ENCODE results near the gene KCNG2. TPM values are rescaled to one million over a fixed set of nuclear protein-coding genes. Genes with fewer than 3 reads are reported as not detected.

KCNG2 gene
- total RNA-seq, 1 donor from 2014 or later = not detected

DNA sequence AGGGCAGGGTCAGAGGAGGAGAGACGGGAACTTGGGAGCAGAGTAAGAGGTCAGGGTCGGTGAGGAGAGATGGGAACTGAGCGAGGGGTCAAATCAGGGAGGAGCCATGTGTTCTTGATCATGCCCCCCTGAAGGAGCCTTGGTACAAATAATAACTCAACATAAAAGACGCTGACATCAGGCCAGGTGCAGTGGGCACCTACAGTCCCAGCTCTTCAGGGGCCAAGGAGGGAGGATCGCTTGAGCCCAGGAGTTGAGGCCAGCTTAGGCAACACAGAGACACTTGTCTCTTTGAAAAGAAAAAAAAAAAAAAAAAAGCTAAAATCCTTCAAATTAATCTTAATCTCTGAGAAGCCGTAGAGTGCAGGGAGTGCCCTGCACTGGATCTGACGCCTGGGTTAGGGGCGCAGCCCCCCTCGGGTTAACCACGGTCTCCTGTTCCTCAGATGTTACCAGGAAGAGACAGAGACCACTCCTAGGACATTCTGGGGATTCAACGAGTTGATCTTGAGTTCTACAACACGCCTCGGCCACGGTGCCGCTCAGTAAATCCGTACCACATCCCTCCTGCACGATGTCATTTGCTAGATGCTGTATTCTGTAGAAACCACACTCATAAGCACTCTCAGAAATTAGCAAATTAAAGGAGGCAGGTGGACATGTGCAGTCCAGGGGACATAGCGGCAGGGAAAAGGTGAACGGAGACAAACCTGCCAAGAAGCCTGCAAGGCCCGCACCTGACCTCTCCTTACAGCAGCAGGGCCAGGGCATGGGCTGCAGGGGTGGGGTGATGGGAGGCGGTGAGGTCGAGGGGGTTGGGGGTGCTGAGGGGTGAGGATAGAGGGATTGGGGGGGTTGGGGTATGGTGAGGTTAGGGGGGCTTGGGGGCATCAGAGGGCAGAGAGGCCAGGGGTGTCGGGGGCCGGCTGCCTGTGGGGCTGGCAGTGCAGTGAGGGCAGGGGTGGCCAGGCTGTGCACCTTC is 124.5 kb downstream of the KCNG2 start:
- H3K9me3 Mint-ChIP-seq (ENCODE audit: unreplicated experiment) = no peaks in the 10 kb centered on the region
- no peak overlapping the region for H3K4me3 Mint-ChIP-seq (ENCODE audit: unreplicated experiment)
- H3K4me1 Mint-ChIP-seq (ENCODE audit: unreplicated experiment) = no peaks in the 10 kb centered on the region
- TF ChIP-seq, protein P1, sequence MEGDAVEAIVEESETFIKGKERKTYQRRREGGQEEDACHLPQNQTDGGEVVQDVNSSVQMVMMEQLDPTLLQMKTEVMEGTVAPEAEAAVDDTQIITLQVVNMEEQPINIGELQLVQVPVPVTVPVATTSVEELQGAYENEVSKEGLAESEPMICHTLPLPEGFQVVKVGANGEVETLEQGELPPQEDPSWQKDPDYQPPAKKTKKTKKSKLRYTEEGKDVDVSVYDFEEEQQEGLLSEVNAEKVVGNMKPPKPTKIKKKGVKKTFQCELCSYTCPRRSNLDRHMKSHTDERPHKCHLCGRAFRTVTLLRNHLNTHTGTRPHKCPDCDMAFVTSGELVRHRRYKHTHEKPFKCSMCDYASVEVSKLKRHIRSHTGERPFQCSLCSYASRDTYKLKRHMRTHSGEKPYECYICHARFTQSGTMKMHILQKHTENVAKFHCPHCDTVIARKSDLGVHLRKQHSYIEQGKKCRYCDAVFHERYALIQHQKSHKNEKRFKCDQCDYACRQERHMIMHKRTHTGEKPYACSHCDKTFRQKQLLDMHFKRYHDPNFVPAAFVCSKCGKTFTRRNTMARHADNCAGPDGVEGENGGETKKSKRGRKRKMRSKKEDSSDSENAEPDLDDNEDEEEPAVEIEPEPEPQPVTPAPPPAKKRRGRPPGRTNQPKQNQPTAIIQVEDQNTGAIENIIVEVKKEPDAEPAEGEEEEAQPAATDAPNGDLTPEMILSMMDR (IDR thresholded peaks at IDR 0.05) = no peak
- DNase-seq (ENCODE audit: extremely low spot score, unreplicated experiment) = peak; percentile 40
- peaks cover 31% of the 10 kb centered on the region for H3K36me3 Mint-ChIP-seq (ENCODE audit: unreplicated experiment)
- no peak overlapping the region for H3K27ac Mint-ChIP-seq (ENCODE audit: unreplicated experiment)
- H3K27me3 Mint-ChIP-seq (ENCODE audit: unreplicated experiment) = no peaks in the 10 kb centered on the region

DNA sequence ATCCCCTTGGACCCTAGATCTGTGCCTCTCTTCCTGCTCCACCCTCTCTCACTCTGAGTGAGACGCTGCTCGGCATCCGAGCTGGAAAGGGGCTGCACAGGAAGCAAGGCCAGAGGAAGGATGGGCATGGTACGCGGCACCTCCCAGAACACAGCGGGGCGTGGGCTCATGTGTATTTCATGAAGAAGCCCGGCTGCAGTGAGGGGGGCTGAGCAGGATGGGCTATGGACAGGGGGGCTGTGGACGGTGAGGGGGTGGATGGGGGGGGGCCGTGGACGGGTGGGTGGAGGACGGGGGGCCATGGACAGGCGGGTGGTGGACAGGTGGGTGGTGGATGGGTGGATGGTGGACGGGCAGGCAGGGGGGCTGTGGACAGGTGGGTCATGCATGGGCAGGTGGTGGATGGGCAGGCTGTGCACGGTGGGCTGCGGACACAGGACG is 125.3 kb downstream of the KCNG2 start:
- H3K27me3 Mint-ChIP-seq (ENCODE audit: unreplicated experiment) = no peaks in the 10 kb centered on the region

DNA sequence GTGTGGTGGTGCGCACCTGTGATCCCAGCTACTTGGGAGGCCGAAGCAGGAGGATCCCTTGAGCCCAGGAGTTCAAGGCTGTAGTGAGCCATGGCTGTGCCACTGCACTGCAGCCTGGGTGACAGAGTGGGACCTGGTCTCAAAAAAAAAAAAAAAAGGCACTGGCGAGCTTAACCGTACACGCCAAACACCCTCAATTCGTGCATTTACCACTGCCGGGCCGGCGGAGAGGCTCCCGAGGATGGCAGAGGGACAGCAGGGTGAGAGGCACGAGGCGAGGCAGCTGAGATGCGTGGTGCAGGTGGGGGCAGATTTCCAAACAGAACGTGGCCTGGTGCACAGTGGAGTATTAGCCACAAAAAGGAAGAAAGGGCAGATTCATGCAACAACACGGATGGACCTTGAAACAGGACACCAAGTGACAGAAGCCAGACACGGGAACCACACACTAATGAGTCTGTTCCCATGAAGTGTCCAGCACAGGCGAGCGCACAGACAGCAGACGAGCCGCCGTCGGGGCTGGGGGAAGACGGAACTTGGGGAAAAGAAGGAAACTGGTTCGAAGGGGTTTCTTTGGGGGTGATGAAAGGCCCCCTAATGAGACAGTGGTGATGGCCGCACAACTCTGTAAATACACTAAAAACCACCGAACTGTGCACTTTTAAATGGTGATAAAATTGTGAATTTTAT is 126.3 kb downstream of the KCNG2 start:
- peak; percentile 71 for DNase-seq (ENCODE audit: extremely low spot score, unreplicated experiment)
- TF ChIP-seq, protein P1 (IDR thresholded peaks at IDR 0.05) = no peak

More for the DNA sequence above, 125.3 kb downstream of the KCNG2 start:
- no peaks in the 10 kb centered on the region for H3K4me1 Mint-ChIP-seq (ENCODE audit: unreplicated experiment)
- no peak overlapping the region for H3K27ac Mint-ChIP-seq (ENCODE audit: unreplicated experiment)
- DNase-seq (ENCODE audit: extremely low spot score, unreplicated experiment) = peak; percentile 73
- TF ChIP-seq, protein P1 (IDR thresholded peaks at IDR 0.05) = no peak
- peaks cover 32% of the 10 kb centered on the region for H3K36me3 Mint-ChIP-seq (ENCODE audit: unreplicated experiment)
- no peaks in the 10 kb centered on the region for H3K9me3 Mint-ChIP-seq (ENCODE audit: unreplicated experiment)
- H3K4me3 Mint-ChIP-seq (ENCODE audit: unreplicated experiment) = no peak overlapping the region

DNA sequence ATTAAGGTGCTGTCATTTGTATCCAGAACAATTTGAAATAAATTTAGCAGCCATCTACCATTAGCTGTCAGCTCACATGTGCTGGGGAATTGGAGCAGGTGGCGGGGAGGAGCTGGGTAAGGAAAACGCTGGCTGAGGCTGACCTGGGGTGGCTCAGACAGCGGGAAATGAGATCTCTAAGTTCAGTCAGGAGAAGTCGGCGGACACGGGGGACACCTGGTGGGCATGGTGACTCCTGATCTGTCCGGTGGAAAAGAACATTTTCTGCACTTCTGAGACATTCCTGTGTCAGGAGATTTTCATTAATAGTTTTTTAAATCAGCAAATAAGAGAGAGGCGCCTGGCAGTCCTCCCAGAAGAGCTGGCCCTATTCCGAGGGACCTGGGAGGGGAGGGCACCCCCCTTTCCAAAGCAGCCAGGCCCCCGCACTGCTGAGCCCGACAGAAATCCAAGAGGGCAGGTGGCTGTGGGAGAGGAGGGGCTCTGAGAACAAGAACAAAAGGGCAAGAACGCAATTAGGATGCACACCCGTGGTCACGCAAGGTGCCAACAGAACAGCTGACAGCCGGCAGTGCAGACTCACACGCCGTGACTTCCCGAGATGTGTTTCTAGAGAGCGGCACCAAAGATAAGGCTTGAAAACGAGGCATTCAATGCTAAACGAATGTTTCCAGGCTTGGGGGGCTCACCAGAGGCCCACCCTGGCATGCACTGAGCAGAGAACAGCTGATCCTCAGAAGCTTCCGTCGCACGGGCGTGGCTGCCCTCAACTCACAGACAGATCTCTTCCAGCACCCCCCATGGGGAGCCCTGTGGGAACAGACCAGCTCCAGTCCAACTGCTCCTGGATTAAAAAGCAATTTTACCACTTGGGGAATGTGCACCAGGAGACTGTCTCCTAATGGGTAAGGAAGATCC is 127.3 kb downstream of the KCNG2 start:
- TF ChIP-seq, protein P1 (IDR thresholded peaks at IDR 0.05) = no peak
- no peak overlapping the region for H3K4me3 Mint-ChIP-seq (ENCODE audit: unreplicated experiment)
- DNase-seq (ENCODE audit: extremely low spot score, unreplicated experiment) = peak; percentile 75
- no peak overlapping the region for H3K27ac Mint-ChIP-seq (ENCODE audit: unreplicated experiment)
- H3K9me3 Mint-ChIP-seq (ENCODE audit: unreplicated experiment) = peaks cover 11% of the 10 kb centered on the region
- no peaks in the 10 kb centered on the region for H3K27me3 Mint-ChIP-seq (ENCODE audit: unreplicated experiment)
- H3K4me1 Mint-ChIP-seq (ENCODE audit: unreplicated experiment) = no peaks in the 10 kb centered on the region
- H3K36me3 Mint-ChIP-seq (ENCODE audit: unreplicated experiment) = peaks cover 46% of the 10 kb centered on the region

More for the DNA sequence above, 126.3 kb downstream of the KCNG2 start:
- H3K27me3 Mint-ChIP-seq (ENCODE audit: unreplicated experiment) = no peaks in the 10 kb centered on the region
- no peaks in the 10 kb centered on the region for H3K4me1 Mint-ChIP-seq (ENCODE audit: unreplicated experiment)
- H3K4me3 Mint-ChIP-seq (ENCODE audit: unreplicated experiment) = no peak overlapping the region
- H3K36me3 Mint-ChIP-seq (ENCODE audit: unreplicated experiment) = peaks cover 38% of the 10 kb centered on the region
- H3K9me3 Mint-ChIP-seq (ENCODE audit: unreplicated experiment) = peaks cover 4% of the 10 kb centered on the region
- H3K27ac Mint-ChIP-seq (ENCODE audit: unreplicated experiment) = no peak overlapping the region
